ENCODE results near the gene PDZD11.

The PDZD11 gene

DNA sequence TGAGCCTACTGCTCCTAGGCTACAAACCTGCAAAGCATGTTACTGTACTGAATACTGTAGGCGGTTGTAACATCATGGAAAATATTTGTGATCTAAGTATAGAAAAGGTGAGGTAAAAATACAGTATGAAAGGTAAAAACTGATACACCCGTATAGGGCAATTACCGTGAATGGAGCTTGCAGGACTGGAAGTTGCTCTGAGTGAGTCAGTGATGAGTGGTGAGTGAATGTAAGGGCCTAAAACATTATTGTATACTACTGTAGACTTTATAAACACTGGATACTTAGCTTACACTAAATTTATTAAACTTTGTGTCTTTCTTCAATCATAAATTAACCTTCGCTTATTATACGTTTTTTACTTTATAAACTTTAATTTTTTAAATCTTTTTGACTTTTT is 3.9 kb upstream of the PDZD11 start:
- TF ChIP-seq, protein P1, sequence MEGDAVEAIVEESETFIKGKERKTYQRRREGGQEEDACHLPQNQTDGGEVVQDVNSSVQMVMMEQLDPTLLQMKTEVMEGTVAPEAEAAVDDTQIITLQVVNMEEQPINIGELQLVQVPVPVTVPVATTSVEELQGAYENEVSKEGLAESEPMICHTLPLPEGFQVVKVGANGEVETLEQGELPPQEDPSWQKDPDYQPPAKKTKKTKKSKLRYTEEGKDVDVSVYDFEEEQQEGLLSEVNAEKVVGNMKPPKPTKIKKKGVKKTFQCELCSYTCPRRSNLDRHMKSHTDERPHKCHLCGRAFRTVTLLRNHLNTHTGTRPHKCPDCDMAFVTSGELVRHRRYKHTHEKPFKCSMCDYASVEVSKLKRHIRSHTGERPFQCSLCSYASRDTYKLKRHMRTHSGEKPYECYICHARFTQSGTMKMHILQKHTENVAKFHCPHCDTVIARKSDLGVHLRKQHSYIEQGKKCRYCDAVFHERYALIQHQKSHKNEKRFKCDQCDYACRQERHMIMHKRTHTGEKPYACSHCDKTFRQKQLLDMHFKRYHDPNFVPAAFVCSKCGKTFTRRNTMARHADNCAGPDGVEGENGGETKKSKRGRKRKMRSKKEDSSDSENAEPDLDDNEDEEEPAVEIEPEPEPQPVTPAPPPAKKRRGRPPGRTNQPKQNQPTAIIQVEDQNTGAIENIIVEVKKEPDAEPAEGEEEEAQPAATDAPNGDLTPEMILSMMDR (IDR thresholded peaks at IDR 0.05; ENCODE audit: low read depth, low read length, poor library complexity, severe bottlenecking), result no peak
- TF ChIP-seq EZH2phosphoT487 (IDR thresholded peaks at IDR 0.05; ENCODE audit: borderline replicate concordance, low read length), result no peak
- Histone ChIP-seq H3K9me2 (replicated peaks; ENCODE audit: control insufficient read depth, low read length) (no peaks in the 10 kb centered on the region), H3K79me2 (ENCODE audit: control insufficient read depth, low read length) (peaks cover 59% of the 10 kb centered on the region), H3F3A (ENCODE audit: control insufficient read depth, insufficient read depth) (no peaks in the 10 kb centered on the region), H3K9me3 (ENCODE audit: control insufficient read depth, insufficient read depth, low read length) (no peaks in the 10 kb centered on the region), H3K36me3 (ENCODE audit: control insufficient read depth, low read length) (peaks cover 44% of the 10 kb centered on the region), H4K20me1 (ENCODE audit: control insufficient read depth, insufficient read depth, low read depth, low read length) (no peaks in the 10 kb centered on the region), H3K27me3 (ENCODE audit: control insufficient read depth, low read length) (no peaks in the 10 kb centered on the region), H3K4me3 (ENCODE audit: low read length) (peak overlapping the region; percentile 93; the same call in 1 of the 2 replicates), H3K4me1 (ENCODE audit: control insufficient read depth, low read length) (peaks cover 26% of the 10 kb centered on the region), H3K4me2 (ENCODE audit: low read length) (peak overlapping the region; percentile 81; the same call in 1 of the 2 replicates), H3K27ac (ENCODE audit: low read depth, low read length) (no peak overlapping the region)

DNA sequence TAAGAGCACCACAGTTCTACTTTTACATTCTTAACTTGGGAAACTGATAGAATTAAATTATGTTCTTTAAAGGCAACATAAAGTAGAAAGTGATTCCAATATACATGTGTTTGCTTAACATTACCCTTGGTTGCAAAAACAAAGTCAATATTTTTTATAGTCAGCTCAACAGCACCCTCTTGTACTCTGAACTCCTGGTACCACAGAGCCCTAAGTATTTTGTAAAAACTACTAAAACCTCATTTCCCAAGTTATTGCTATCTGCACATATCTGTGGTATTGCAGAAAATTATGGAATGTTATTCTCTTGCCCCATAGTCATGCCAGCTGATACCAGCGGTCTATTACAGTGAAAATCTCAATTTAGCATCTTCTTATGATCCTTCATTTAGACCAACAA is 3.1 kb upstream of the PDZD11 start:
- Histone ChIP-seq H3F3A (ENCODE audit: control insufficient read depth, insufficient read depth) (no peaks in the 10 kb centered on the region), H3K4me3 (ENCODE audit: low read length) (peak overlapping the region; percentile 93; the same call in 1 of the 2 replicates), H3K4me1 (ENCODE audit: control insufficient read depth, low read length) (peaks cover 26% of the 10 kb centered on the region), H3K36me3 (ENCODE audit: control insufficient read depth, low read length) (peaks cover 42% of the 10 kb centered on the region), H4K20me1 (ENCODE audit: control insufficient read depth, insufficient read depth, low read depth, low read length) (no peaks in the 10 kb centered on the region), H3K9me3 (ENCODE audit: control insufficient read depth, insufficient read depth, low read length) (no peaks in the 10 kb centered on the region), H3K79me2 (ENCODE audit: control insufficient read depth, low read length) (peaks cover 59% of the 10 kb centered on the region), H3K4me2 (ENCODE audit: low read length) (peak overlapping the region; percentile 81), H3K27ac (ENCODE audit: low read depth, low read length) (no peak overlapping the region), H3K27me3 (ENCODE audit: control insufficient read depth, low read length) (no peaks in the 10 kb centered on the region), H3K9me2 (replicated peaks; ENCODE audit: control insufficient read depth, low read length) (no peaks in the 10 kb centered on the region)
- no peak for TF ChIP-seq EZH2phosphoT487 (IDR thresholded peaks at IDR 0.05; ENCODE audit: borderline replicate concordance, low read length)
- TF ChIP-seq, protein P1 (IDR thresholded peaks at IDR 0.05; ENCODE audit: low read depth, low read length, poor library complexity, severe bottlenecking), result no peak

DNA sequence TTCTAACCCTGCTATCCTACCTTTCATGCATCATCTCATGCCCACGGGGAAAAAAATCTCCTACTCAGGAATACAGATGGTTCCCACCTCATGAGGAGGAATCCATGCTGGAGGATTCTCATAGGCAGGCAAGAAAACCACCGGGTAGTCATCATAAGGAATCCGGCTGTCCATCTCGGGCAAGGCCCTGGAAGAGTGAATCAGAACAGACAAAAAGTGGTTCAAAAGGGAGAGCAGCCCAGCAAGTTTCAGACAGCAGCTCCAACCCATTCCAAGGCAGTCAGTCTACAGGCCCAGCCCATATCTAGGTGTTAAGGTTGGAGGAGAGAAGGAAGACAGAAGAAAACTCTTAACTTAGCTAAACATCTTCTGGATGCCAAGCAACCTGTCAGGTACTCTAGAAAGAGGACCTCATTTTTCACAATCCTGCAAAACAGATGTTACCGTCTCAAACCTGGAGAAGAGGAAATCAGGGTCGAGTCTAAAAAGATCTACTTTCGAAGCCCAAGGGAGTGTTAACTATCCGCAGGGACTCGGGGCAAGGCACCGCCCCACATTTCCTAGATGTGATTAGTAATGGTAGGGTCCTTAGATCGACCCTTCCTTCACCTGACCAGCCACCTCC is 447 bp downstream of the PDZD11 start:
- H3K4me3 ChIP-seq (ENCODE audit: low read length), result peak overlapping the region; percentile 93
- no peaks in the 10 kb centered on the region for H3K9me3 ChIP-seq (ENCODE audit: control insufficient read depth, insufficient read depth, low read length)
- peaks cover 26% of the 10 kb centered on the region for H3K4me1 ChIP-seq (ENCODE audit: control insufficient read depth, low read length)
- peak overlapping the region; percentile 81 for H3K4me2 ChIP-seq (ENCODE audit: low read length)
- no peaks in the 10 kb centered on the region for H3F3A ChIP-seq (ENCODE audit: control insufficient read depth, insufficient read depth)
- H3K36me3 ChIP-seq (ENCODE audit: control insufficient read depth, low read length), result peaks cover 27% of the 10 kb centered on the region
- H3K9me2 ChIP-seq (replicated peaks; ENCODE audit: control insufficient read depth, low read length), result no peaks in the 10 kb centered on the region
- H3K79me2 ChIP-seq (ENCODE audit: control insufficient read depth, low read length), result peaks cover 47% of the 10 kb centered on the region
- no peaks in the 10 kb centered on the region for H3K27me3 ChIP-seq (ENCODE audit: control insufficient read depth, low read length)
- TF ChIP-seq EZH2phosphoT487 (IDR thresholded peaks at IDR 0.05; ENCODE audit: borderline replicate concordance, low read length), result no peak
- TF ChIP-seq, protein P1 (IDR thresholded peaks at IDR 0.05; ENCODE audit: low read depth, low read length, poor library complexity, severe bottlenecking), result no peak
- H3K27ac ChIP-seq (ENCODE audit: low read depth, low read length), result no peak overlapping the region
- no peaks in the 10 kb centered on the region for H4K20me1 ChIP-seq (ENCODE audit: control insufficient read depth, insufficient read depth, low read depth, low read length)

Measured in DOHH2 (cell line).